Thyroid gland (tissue), 4 donors: ENCODE data around the gene PCNT.

Experiments used
- CTCF ChIP-seq, 6 experiments: fragments of 200-600 bp in 3 of 6; fragments of 450-650 bp in 3 of 6; sonication (generic) in 3 of 6; IDR thresholded peaks; one replicate each; pipeline ENCODE4 v1.5.1; 2016 to 2019; ENCODE audit warnings: antibody characterized with exemption in 6 of 6, mild to moderate bottlenecking in 2 of 6, inconsistent platforms in 1 of 6, moderate library complexity in 1 of 6
- POLR2A ChIP-seq, 2 donors: fragments of 450-650 bp; IDR thresholded peaks; one replicate each; pipeline ENCODE4 v1.6.1; 2017; ENCODE audit warnings: antibody characterized with exemption in 2 of 2, mild to moderate bottlenecking in 2 of 2, moderate library complexity in 1 of 2

GRCh38 chr21:46489162-46489663, 165.3 kb downstream of the PCNT start:
- TF ChIP-seq CTCF (IDR thresholded peaks at IDR 0.05) (no peak), POLR2A (IDR thresholded peaks at IDR 0.05) (no peak)
